ENCODE measurements around the gene ARHGAP9. TPM values are rescaled to one million over a fixed set of nuclear protein-coding genes. Genes with fewer than 3 reads are reported as not detected.
"Not testable (repeated sequence)": the region's sequence is repeated elsewhere in the genome, so short reads cannot be mapped to it uniquely, and the experiment has no call there.

ARHGAP9 gene
- total RNA-seq, 1 donor from 2014 or later, result 0.94 TPM

GRCh38 chr12:57456737-57457490 is 22.8 kb downstream of the ARHGAP9 start:
- no peak for DNase-seq

- DNase-seq, result no peak
These were observed 23.4 kb downstream of the ARHGAP9 start for GRCh38 chr12:57456145-57456700.

GRCh38 chr12:57455374-57456144 is 24.1 kb downstream of the ARHGAP9 start:
- no peak for DNase-seq

GRCh38 chr12:57454566-57455373 is 24.9 kb downstream of the ARHGAP9 start, which contains the start of gene INHBE:
Gene INHBE (plus strand): TSS chr12:57455307. CDS start chr12:57455537, 230 bp downstream.
- DNase-seq, result no peak

GRCh38 chr12:57454213-57454565 is 25.5 kb downstream of the ARHGAP9 start:
- no peak for DNase-seq

GRCh38 chr12:57452937-57453509 is 26.6 kb downstream of the ARHGAP9 start:
- DNase-seq, result peak; percentile 60

GRCh38 chr12:57452181-57452936 is 27.3 kb downstream of the ARHGAP9 start:
- peak; percentile 73 for DNase-seq

- DNase-seq, result no peak
These were observed 28.4 kb downstream of the ARHGAP9 start for GRCh38 chr12:57451233-57451778.

GRCh38 chr12:57450057-57450456 is 29.6 kb downstream of the ARHGAP9 start:
- DNase-seq, result no peak

- DNase-seq, result no peak
These were observed 30.3 kb downstream of the ARHGAP9 start for GRCh38 chr12:57449375-57449774.

- no peak for DNase-seq
These were observed 31.0 kb downstream of the ARHGAP9 start for GRCh38 chr12:57448669-57449068.

- DNase-seq, result no peak
These were observed 33.2 kb downstream of the ARHGAP9 start for GRCh38 chr12:57446292-57446960.

GRCh38 chr12:57444744-57445143 is 34.9 kb downstream of the ARHGAP9 start:
- DNase-seq, result no peak

GRCh38 chr12:57444337-57444736 is 35.3 kb downstream of the ARHGAP9 start:
- not testable (repeated sequence) for DNase-seq

GRCh38 chr12:57441846-57442427 is 37.7 kb downstream of the ARHGAP9 start:
- DNase-seq, result no peak

- not testable (repeated sequence) for DNase-seq
These were observed 38.3 kb downstream of the ARHGAP9 start for GRCh38 chr12:57441393-57441792.

GRCh38 chr12:57439762-57440266 is 39.9 kb downstream of the ARHGAP9 start:
- DNase-seq, result no peak

- no peak for DNase-seq
These were observed 41.3 kb downstream of the ARHGAP9 start for GRCh38 chr12:57438400-57438799.

GRCh38 chr12:57435293-57435692 is 44.4 kb downstream of the ARHGAP9 start:
- DNase-seq, result no peak
